NCI-H510A (cell line): ENCODE results near the gene GPR137C.

Experiments used
- DNase-seq: peaks from one replicate; lab custom pipeline; 2025; lab: John Stamatoyannopoulos, UW

GPR137C gene

GRCh38 chr14:52683985-52684520 is 131.4 kb downstream of the GPR137C start:
- DNase-seq = no peak

GRCh38 chr14:52686176-52686575 is 133.5 kb downstream of the GPR137C start:
- DNase-seq = no peak
